Endothelial cell of hepatic sinusoid (primary cell): ENCODE data around the gene VPS13C.

Experiments used
- in situ Hi-C: cut with HindIII; loops from 2 replicates; pipeline ENCODE4 v1.10.0; 2017; ENCODE audit warnings: low sequenced_read_pairs

The VPS13C gene

GRCh38 chr15:61951949-61952348 lies 108.3 kb downstream of the VPS13C start:
- in situ Hi-C loops = no loop called here

- in situ Hi-C loops = no loop called here
These were observed 113.5 kb downstream of the VPS13C start for GRCh38 chr15:61946778-61947177.

- in situ Hi-C loops = no loop called here
These were observed 116.3 kb downstream of the VPS13C start for GRCh38 chr15:61943992-61944391.

- in situ Hi-C loops = loop anchor here (5.0 kb wide), 1 partner anchor 39 kb away; no protein-coding TSS in a partner anchor
These were observed 122.0 kb downstream of the VPS13C start for GRCh38 chr15:61938249-61938648.

- in situ Hi-C loops = loop anchor here (5.0 kb wide), 1 partner anchor 41 kb away; no protein-coding TSS in a partner anchor
These were observed 123.6 kb downstream of the VPS13C start for GRCh38 chr15:61936528-61937195.

GRCh38 chr15:61935493-61935892 lies 124.8 kb downstream of the VPS13C start:
- in situ Hi-C loops = loop anchor here (5.0 kb wide), 1 partner anchor 42 kb away; no protein-coding TSS in a partner anchor

GRCh38 chr15:61929452-61929851 lies 130.8 kb downstream of the VPS13C start:
- in situ Hi-C loops = no loop called here

GRCh38 chr15:61923173-61923572 lies 137.1 kb downstream of the VPS13C start:
- in situ Hi-C loops = no loop called here

- in situ Hi-C loops = no loop called here
These were observed 139.2 kb downstream of the VPS13C start for GRCh38 chr15:61921093-61921492.

- in situ Hi-C loops = no loop called here
These were observed 142.8 kb downstream of the VPS13C start for GRCh38 chr15:61917457-61917856.

GRCh38 chr15:61916104-61916503 lies 144.1 kb downstream of the VPS13C start:
- in situ Hi-C loops = no loop called here

- in situ Hi-C loops = no loop called here
These were observed 144.6 kb downstream of the VPS13C start for GRCh38 chr15:61915640-61916039.

GRCh38 chr15:61910839-61911369 lies 149.3 kb downstream of the VPS13C start:
- in situ Hi-C loops = no loop called here

- in situ Hi-C loops = no loop called here
These were observed 152.0 kb downstream of the VPS13C start for GRCh38 chr15:61908241-61908640.

- in situ Hi-C loops = no loop called here
These were observed 152.5 kb downstream of the VPS13C start for GRCh38 chr15:61907753-61908086.

GRCh38 chr15:61906961-61907752 lies 153.1 kb downstream of the VPS13C start:
- in situ Hi-C loops = no loop called here

- in situ Hi-C loops = no loop called here
These were observed 167.1 kb downstream of the VPS13C start for GRCh38 chr15:61893146-61893545.

- in situ Hi-C loops = no loop called here
These were observed 168.1 kb downstream of the VPS13C start for GRCh38 chr15:61892140-61892539.

- in situ Hi-C loops = no loop called here
These were observed 170.1 kb downstream of the VPS13C start for GRCh38 chr15:61890106-61890505.

- in situ Hi-C loops = no loop called here
These were observed 170.5 kb downstream of the VPS13C start for GRCh38 chr15:61889706-61890105.

- in situ Hi-C loops = no loop called here
These were observed 172.0 kb downstream of the VPS13C start for GRCh38 chr15:61888074-61888780.
